SK-N-SH treated with all-trans-retinoic acid at 6 μM for 48 hours (cell line): ENCODE measurements around the gene GSTO2.

Source experiments
- CREB5 ChIP-seq: fragments of 250-450 bp; sonication (Bioruptor Pico); IDR thresholded peaks from 2 replicates; pipeline ENCODE4 v1.5.1; 2020; ENCODE audit warnings: low read depth, mild to moderate bottlenecking, moderate library complexity
- CSDC2 ChIP-seq: fragments of 250-450 bp; sonication (Bioruptor Pico); IDR thresholded peaks from 2 replicates; pipeline ENCODE4 v1.5.0; 2020; ENCODE audit warnings: mild to moderate bottlenecking, moderate library complexity
- GLIS3 ChIP-seq: fragments of 250-450 bp; sonication (Bioruptor Pico); IDR thresholded peaks from 2 replicates; pipeline ENCODE4 v1.5.0; 2020; ENCODE audit warnings: mild to moderate bottlenecking, moderate library complexity
- OSR1 ChIP-seq: fragments of 250-450 bp; sonication (Bioruptor Pico); IDR thresholded peaks from 2 replicates; pipeline ENCODE4 v1.8.0; 2022; ENCODE audit warnings: moderate library complexity, mild to moderate bottlenecking, inconsistent platforms
- PATZ1 ChIP-seq: fragments of 250-450 bp; sonication (Bioruptor Pico); IDR thresholded peaks from 2 replicates; pipeline ENCODE4 v1.8.0; 2020; ENCODE audit warnings: mild to moderate bottlenecking, moderate library complexity, borderline replicate concordance
- RARB ChIP-seq: fragments of 250-450 bp; sonication (Bioruptor Pico); IDR thresholded peaks from 2 replicates; pipeline ENCODE4 v1.8.0; 2021; ENCODE audit warnings: mild to moderate bottlenecking, moderate library complexity
- TSHZ2 ChIP-seq: fragments of 250-450 bp; sonication (Bioruptor Pico); IDR thresholded peaks from 2 replicates; pipeline ENCODE4 v1.5.0; 2020; ENCODE audit warnings: mild to moderate bottlenecking, moderate library complexity
- ZFP3 ChIP-seq: fragments of 250-450 bp; sonication (Bioruptor Pico); IDR thresholded peaks from 2 replicates; pipeline ENCODE4 v1.5.0; 2020; ENCODE audit warnings: mild to moderate bottlenecking, moderate library complexity
- ZFP30 ChIP-seq: fragments of 450-650 bp; formaldehyde crosslinking; IDR thresholded peaks from 2 replicates; pipeline ENCODE4 v1.5.0; 2022; ENCODE audit warnings: mild to moderate bottlenecking, moderate library complexity
- ZNF565 ChIP-seq: fragments of 450-650 bp; formaldehyde crosslinking; conservative IDR thresholded peaks from 2 replicates; pipeline ENCODE4 v1.5.0; 2020; ENCODE audit warnings: low read depth, mild to moderate bottlenecking, moderate library complexity
- ZNF70 ChIP-seq: fragments of 450-650 bp; formaldehyde crosslinking; IDR thresholded peaks from 2 replicates; pipeline ENCODE4 v1.5.0; 2020; ENCODE audit warnings: mild to moderate bottlenecking, moderate library complexity

GRCh38 chr10:104345941-104346340 lies 77.0 kb downstream of the GSTO2 start:
- TF ChIP-seq PATZ1 (CRISPR knock-in tag): no peak
- TF ChIP-seq GLIS3: no peak
- TF ChIP-seq TSHZ2 (CRISPR knock-in tag): no peak
- no peak for TF ChIP-seq CSDC2
- TF ChIP-seq OSR1 (CRISPR knock-in tag): no peak
- TF ChIP-seq ZFP30 (CRISPR knock-in tag): no peak
- no peak for TF ChIP-seq ZNF565 (CRISPR knock-in tag)
- TF ChIP-seq CREB5: no peak
- TF ChIP-seq ZFP3 (CRISPR knock-in tag): no peak
- TF ChIP-seq RARB: no peak
- TF ChIP-seq ZNF70 (CRISPR knock-in tag): no peak
